RWPE2 (cell line): ENCODE results near the gene ETV6.

Source experiments
- ATAC-seq: fragments of 200-7000 bp; cut with Tn5 transposase; 3 replicates; pipeline ENCODE4 v1.9.1; 2021; ENCODE audit warnings: low read depth
- DNase-seq: peaks from one replicate; pipeline ENCODE4 v3.0.0-alpha.2; 2020; ENCODE audit warnings: low spot score
- H3K27ac ChIP-seq: fragments of 450-650 bp; 2 replicates; pipeline ENCODE4 v1.5.1; 2017; ENCODE audit warnings: mild to moderate bottlenecking; ENCODE audit not compliant: poor library complexity, severe bottlenecking
- H3K27me3 ChIP-seq: fragments of 250-450 bp; sonication (Bioruptor Pico); 2 replicates; pipeline ENCODE4 v1.5.1; 2021; ENCODE audit warnings: mild to moderate bottlenecking, moderate library complexity; ENCODE audit not compliant: insufficient read depth, poor library complexity, severe bottlenecking
- H3K36me3 ChIP-seq: fragments of 250-450 bp; sonication (Bioruptor Pico); 2 replicates; pipeline ENCODE4 v1.5.1; 2020; ENCODE audit warnings: low read depth, mild to moderate bottlenecking, moderate library complexity
- H3K4me1 ChIP-seq: fragments of 250-450 bp; sonication (Bioruptor Pico); 2 replicates; pipeline ENCODE4 v1.5.1; 2021; ENCODE audit warnings: mild to moderate bottlenecking, moderate library complexity; ENCODE audit not compliant: insufficient read depth, poor library complexity, severe bottlenecking
- H3K4me3 ChIP-seq: fragments of 250-450 bp; sonication (Bioruptor Pico); 2 replicates; pipeline ENCODE4 v1.5.1; 2021; ENCODE audit warnings: mild to moderate bottlenecking, moderate library complexity; ENCODE audit not compliant: severe bottlenecking
- H3K9me3 ChIP-seq: fragments of 250-450 bp; sonication (Bioruptor Pico); 2 replicates; pipeline ENCODE4 v1.5.1; 2021; ENCODE audit warnings: mild to moderate bottlenecking, moderate library complexity; ENCODE audit not compliant: severe bottlenecking
- TF ChIP-seq, protein P1 (sequence below): fragments of 450-650 bp; IDR thresholded peaks from one replicate; pipeline ENCODE4 v1.5.1; 2017; ENCODE audit warnings: mild to moderate bottlenecking, moderate library complexity; ENCODE audit not compliant: poor library complexity, severe bottlenecking

ETV6 gene

DNA sequence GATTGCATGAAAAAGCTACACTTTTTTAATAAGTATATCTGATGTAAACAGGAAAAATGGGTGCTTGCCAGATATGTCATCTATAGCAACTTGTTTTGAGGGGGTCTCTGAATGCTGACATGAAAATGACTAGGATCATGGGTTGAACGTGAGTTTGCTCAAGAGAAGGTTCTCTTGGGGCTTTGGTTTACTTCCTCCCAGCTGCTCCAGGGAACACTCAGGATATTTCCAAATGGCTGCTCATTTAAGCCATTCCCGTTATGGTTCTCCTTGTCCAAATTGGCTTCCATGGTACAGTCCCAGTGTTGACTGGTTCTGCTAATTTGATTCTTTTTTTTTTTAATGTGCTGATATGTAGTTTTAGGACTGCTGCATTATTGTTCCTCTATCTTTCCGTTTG is 118.3 kb downstream of the ETV6 start:
- H3K4me1 ChIP-seq, result no peaks in the 10 kb centered on the region
- ATAC-seq (no peak), DNase-seq (no peak)
- H3K36me3 ChIP-seq, result no peaks in the 10 kb centered on the region
- no peaks in the 10 kb centered on the region for H3K9me3 ChIP-seq
- TF ChIP-seq, protein P1, sequence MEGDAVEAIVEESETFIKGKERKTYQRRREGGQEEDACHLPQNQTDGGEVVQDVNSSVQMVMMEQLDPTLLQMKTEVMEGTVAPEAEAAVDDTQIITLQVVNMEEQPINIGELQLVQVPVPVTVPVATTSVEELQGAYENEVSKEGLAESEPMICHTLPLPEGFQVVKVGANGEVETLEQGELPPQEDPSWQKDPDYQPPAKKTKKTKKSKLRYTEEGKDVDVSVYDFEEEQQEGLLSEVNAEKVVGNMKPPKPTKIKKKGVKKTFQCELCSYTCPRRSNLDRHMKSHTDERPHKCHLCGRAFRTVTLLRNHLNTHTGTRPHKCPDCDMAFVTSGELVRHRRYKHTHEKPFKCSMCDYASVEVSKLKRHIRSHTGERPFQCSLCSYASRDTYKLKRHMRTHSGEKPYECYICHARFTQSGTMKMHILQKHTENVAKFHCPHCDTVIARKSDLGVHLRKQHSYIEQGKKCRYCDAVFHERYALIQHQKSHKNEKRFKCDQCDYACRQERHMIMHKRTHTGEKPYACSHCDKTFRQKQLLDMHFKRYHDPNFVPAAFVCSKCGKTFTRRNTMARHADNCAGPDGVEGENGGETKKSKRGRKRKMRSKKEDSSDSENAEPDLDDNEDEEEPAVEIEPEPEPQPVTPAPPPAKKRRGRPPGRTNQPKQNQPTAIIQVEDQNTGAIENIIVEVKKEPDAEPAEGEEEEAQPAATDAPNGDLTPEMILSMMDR, result no peak
- H3K27ac ChIP-seq, result no peak overlapping the region
- H3K4me3 ChIP-seq, result no peak overlapping the region
- H3K27me3 ChIP-seq, result no peaks in the 10 kb centered on the region

DNA sequence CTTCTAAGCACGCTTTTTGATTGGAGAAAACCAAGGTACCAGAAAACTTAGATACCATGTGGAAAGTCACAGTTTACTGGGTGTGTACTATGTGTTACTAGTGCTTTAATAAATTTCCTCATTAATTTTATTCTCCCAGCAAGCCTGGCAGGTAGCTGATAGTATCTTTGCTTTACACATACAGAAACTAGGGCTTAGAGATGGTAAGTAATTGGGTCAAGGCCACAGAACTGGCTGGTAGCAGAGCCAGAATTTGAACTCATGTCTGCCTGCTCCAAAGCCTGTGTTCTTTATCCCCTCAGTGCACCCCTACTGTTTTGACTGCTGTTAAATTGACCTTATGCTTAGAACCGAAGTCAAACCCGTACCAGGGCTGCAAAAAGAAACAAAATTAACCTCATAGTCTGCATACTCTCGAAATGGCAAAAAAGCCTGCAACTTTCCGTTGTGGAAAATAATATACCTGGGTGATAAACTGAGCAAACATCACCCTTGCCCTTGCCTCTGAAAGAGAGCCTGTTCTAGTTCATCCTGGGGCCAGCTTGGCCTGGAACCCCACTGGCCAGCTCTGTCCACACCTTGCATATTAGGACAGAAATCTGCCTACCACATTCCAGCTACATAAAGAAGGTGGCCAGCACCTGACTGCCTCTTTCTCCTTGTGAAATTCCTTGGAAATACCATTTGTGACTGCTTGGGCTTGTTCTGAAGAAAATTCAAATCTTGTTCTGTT is 118.9 kb downstream of the ETV6 start:
- Histone ChIP-seq H3K27me3 (no peaks in the 10 kb centered on the region), H3K27ac (no peak overlapping the region), H3K36me3 (no peaks in the 10 kb centered on the region), H3K4me1 (no peaks in the 10 kb centered on the region), H3K9me3 (no peaks in the 10 kb centered on the region), H3K4me3 (no peak overlapping the region)
- ATAC-seq, result no peak
- no peak for DNase-seq
- TF ChIP-seq, protein P1, result no peak

DNA sequence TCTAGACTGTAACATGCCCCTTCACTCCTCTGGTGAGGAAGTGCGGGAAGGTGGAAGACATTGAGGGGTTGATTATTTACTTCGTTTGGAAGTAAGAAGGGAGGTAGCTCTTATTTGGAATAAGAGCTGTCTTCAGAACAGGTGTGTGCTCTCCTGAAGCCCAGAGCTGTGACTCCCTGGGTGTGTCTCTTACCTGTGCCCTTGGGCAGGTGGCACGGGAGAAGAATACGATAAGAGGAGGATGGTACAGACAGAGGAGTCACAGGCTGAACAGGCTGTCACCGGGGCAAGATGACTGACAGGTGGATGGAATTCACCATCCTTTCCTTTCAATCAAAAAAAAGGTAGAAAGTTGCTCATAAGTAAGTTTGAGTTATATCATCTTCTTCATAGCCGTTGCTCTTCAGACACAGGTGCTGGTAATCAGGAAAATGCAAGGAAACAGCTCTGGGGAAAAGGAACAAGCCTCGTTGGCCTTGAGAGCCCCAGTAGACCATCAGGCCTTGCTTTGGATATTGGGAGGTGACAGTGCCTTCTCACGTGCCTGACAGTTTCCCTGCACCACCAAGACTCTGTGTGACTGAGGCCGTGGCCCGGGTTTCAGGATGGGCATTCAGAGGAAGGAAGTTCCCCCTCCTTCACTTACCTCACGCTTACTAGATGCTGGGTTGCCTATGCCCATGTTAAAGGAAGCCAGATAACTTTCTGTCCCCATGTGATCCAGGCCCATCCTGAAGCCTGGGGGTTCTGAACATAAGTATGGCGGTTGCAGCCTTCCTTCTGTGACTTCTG is 120.4 kb downstream of the ETV6 start:
- ATAC-seq (no peak), DNase-seq (no peak)
- no peaks in the 10 kb centered on the region for H3K27me3 ChIP-seq
- no peak overlapping the region for H3K4me3 ChIP-seq
- TF ChIP-seq, protein P1, result no peak
- no peaks in the 10 kb centered on the region for H3K9me3 ChIP-seq
- no peaks in the 10 kb centered on the region for H3K4me1 ChIP-seq
- no peaks in the 10 kb centered on the region for H3K36me3 ChIP-seq
- H3K27ac ChIP-seq, result no peak overlapping the region

- TF ChIP-seq, protein P1, result no peak
- no peaks in the 10 kb centered on the region for H3K9me3 ChIP-seq
- H3K27me3 ChIP-seq, result no peaks in the 10 kb centered on the region
- H3K4me1 ChIP-seq, result no peaks in the 10 kb centered on the region
- H3K27ac ChIP-seq, result no peak overlapping the region
- no peak for DNase-seq
- H3K4me3 ChIP-seq, result no peak overlapping the region
- ATAC-seq, result no peak
- H3K36me3 ChIP-seq, result no peaks in the 10 kb centered on the region
Observed at GRCh38 chr12:11771356-11771755, 121.9 kb downstream of the ETV6 start.
